DOHH2 (cell line): ENCODE results near the gene RPS8.
"Not testable (repeated sequence)": the region's sequence is repeated elsewhere in the genome, so short reads cannot be mapped to it uniquely, and the experiment has no call there.

Source experiments
- CTCF ChIP-seq: fragments of 200-600 bp; sonication (generic); IDR thresholded peaks from one replicate; pipeline ENCODE4 v1.5.1; 2014; ENCODE audit warnings: antibody characterized with exemption, mild to moderate bottlenecking, low read depth, low read length; ENCODE audit not compliant: poor library complexity, severe bottlenecking
- EZH2phosphoT487 ChIP-seq: fragments of 200-600 bp; sonication (generic); IDR thresholded peaks from 2 replicates; pipeline ENCODE4 v1.6.1; 2017; ENCODE audit warnings: borderline replicate concordance, mild to moderate bottlenecking, antibody characterized with exemption, low read length, moderate library complexity, mixed read lengths

GRCh38 chr1:44797886-44798285, 22.5 kb downstream of the RPS8 start:
- not testable (repeated sequence) for TF ChIP-seq EZH2phosphoT487, CTCF
